GM21529 (cell line): ENCODE measurements around the gene GRID1.
"Not testable (repeated sequence)": the region's sequence is repeated elsewhere in the genome, so short reads cannot be mapped to it uniquely, and the experiment has no call there.

Experiments
- ATAC-seq: cut with Tn5 transposase; IDR thresholded peaks from one replicate; pipeline ENCODE4 v1.9.1; 2021; ENCODE audit not compliant: unreplicated experiment

GRID1 gene

DNA sequence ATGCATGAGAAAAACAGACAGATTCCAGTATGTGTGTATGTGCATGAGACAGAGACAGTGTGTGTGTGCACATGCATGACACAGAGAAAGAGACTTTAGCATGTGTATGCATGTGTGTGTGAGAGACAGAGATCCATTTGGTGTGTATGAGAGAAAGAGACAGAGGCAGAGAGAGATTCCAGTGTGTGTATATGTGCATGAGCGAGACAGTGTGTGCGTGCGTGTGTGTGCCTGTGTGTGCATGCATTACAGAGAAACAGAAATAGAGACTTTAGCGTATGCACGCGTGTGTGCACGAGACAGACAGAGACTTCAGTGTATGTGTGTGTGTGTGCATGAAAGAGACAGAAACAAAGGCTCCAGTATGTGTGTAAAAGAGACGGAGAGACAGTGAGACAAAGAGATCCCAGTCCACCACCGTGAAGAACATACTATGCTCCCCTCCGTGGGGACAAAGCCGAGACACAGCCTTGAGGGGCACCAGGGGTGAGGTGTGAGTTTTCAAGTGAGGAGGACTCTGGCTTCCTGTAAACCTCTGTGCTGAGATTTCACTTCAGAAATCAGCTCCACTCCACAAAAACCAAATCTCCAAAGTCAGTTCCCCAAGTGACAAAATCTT, 188.9 kb downstream of the GRID1 start:
- no peak for ATAC-seq

DNA sequence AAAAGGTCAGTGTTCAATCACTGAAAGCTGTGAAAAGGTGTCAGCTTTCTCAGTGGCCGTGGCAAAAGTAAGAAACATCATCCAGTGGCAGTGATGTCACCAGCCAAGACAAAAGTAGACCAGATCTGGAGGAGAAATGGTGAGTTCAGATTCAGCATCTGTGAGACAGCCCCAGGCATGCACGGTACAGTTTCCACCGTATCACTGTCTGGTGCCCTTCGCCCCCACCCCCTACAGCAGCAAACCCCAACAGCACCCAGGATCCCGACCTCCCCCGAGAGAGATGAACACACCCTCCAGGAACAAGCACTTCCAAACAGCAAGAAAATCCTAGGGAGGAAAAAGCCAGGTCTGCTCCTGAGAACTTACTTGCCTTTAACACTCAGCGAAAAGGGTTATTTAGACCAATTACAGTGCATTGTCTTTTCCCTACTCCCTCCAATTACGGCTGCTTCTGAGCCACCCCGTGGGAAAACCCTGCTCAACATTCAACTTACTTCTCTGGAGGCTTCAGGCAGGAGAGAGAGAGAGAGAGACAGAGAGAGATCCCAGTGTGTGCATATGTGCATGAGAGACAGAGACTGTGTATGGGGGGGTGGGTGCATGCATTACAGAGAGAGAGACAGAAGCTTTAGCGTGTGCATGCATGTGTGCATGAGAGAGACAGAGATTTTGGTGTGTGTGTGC, 189.6 kb downstream of the GRID1 start:
- no peak for ATAC-seq

DNA sequence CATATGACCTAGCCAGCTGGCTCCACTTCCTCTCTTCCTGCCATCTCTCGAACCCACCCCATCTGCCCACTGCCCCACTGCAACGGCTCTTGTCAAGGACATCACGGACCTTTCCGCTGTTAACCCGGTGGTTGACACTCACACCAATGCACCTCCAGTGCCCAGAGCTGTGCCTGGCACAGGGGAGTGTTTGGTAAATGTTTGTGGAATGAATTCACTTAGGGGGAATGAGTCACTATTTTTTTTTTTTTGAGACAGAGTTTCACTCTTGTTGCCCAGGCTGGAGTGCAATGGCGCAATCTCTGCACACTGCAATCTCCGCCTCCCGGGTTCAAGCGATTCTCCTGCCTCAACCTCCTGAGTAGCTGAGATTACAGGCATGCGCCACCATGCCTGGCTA, 191.1 kb downstream of the GRID1 start:
- ATAC-seq: not testable (repeated sequence)

DNA sequence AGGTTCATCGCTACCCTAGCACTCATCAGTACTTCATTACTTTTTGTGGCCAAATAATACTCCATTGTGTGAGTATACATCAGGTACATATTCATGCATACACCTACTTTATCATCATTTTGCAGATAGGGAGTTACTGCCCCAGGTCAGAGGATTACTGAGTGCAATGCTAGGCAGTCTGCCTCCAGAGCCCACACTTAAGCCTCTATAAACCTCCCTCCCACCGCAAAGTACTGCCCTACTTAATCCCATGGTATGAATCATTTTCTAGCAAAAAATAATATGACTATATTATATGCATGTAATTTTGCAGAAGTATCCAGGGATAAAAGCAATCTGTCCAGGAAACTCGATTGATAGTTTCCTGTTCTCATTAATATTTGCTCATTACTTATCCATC, 194.3 kb downstream of the GRID1 start:
- ATAC-seq: no peak

DNA sequence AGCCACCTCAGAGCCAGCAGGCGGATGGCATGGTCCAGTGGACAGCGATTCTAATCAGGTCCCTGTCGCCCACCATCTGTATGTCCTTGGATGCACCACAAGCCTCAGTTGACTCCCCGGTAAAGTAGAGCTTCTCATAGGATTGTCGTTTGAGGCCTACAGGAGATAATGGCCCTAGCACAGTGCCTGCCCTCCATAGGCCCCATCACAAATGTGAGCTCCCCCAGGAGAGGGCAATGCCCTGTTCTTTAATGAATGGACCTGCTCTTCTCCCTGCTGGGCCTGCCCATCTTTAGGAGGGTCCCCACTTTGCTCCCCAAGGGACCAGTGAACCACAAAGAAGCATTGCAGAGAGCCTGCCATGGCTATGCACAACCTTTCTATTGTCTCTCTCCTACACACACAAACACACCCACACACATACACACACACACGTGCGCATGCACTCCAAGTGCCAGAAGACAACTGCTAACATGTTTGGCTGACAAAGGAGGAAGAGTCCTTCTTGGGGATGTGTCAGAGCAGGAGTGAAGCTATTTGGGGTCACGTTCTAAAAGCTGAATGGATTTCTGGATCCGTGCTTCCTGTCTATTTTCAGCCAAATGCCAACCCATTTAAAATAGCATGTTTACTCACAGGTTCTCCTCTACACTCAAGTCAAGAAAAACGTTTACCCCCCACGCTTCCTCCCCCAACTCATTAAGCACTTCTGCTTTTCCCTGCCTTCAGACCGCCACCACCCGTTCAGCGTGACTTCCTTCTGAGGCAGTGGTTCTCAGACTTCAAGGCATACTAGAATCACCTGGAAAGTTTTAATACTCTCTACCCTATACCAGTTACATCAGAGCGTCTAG, 196.1 kb downstream of the GRID1 start:
- no peak for ATAC-seq

DNA sequence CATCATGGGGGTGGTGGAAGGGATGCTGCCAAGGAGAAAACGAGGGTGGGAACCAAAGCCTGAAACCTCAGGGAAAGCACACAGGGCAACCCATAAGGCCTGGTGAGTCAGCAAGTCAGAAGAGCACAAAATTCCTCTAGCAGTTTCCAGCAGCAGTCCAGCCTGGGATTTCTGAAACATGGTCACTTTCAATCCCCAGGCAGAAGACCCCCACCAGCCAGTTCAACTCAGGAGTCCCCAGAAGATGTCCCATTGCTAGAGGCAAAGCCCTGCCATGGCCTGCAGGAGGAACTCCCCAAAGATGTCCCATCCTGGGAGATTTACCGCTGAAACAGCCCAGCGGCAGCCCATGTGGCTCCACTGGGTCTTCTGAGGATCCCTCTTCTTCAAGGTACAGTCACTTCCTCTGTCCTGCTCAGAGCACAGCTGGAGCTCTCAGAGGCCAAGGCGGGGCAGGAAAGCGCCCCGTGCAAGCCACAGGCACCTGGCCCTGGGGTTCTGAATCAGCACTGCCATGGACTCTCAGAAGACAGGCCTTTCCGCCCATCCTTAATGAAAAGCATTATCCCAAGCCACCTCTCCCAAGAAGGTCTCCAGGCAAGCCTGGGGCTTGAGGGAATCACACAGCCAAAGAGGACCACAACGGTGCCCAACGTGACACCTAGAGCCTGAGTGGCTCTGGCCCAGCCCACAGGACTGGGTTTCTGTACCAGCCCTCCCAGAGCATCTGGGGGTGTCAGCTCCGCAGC, 196.9 kb downstream of the GRID1 start:
- no peak for ATAC-seq

DNA sequence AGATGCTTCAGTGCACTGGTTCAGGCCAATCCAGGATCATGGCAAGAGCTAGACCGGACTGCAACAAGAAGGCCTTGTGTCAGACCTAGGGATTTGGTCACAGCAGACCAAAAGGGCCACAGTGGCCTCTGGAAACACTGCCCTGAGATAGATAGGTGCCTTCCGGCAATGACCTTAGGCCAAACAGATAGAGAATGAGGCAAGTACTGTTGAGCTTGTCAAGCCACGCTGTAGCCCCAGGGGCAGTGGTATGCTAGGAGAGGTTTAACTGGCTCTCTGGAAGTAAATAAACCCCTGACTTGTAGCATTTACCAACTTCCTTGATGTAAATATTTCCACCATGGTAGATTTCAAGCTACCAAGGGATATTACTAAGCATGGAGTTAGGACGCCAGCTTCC, 197.5 kb downstream of the GRID1 start:
- no peak for ATAC-seq

DNA sequence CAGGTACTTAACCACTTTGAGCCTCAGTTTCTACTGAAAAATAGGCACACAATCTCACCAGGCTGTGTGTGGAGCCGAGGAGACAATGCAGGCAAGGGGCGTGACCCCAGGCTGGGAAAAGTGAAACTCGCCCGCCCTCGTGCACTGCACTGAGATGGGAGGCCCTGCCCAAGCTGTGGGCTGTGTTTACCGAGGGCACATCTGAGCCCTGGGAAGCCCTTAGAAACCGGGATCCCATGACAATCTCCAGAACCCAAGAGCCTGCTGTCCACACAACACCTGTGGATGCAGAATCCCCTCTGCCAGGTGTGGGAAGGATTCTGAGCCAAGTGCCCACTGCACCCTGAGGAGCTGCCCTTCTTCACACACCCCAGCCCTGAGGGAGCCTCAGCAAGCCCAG, 198.3 kb downstream of the GRID1 start:
- no peak for ATAC-seq

DNA sequence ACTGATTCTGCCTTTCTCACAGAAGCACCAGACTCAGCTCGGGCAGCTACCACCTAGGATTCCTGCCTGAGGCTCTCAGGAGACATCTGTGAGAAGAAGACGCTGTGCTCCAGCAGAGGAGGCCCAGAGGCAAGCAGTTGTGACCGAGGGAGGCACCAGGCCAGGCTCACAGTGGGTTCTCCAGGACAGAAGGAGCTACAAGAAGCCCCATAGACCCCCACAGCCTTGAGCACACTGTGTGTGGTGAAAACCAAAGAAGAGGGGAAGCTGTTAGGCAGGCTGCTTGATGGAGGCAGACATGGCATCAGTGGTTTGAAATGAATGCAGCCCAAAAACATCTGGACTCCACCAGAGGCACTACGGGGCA, 198.8 kb downstream of the GRID1 start:
- ATAC-seq: no peak

DNA sequence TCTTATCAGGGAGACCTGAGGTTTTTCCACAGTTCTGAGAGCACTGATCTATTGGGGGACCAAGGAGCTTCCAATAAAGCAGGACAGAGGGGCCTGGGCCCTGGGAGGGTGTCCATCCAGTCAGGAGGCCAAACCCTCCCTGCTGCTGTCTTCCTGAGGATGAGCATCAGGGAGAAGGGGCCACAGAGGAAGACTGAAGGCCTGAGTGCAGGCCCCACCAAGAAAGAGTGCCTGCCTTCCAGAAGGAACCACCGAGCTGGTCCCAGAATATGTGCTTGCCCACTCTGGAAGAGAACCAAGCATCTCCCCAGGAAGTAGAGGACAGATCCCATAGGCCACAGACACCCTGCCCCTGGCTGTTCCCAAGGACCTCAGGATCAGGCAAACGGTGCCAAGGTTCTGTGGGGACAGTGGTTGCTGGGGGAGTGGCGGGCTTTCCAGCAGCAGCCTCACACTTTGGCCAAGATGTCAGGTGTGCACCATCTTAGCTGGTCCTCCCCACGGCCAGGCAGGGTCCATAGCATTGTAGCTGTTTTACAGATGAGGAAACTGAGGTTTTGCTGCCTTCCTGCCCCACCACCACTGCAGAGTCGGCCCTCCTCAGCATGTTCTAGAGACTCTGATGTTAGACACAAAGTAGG, 199.4 kb downstream of the GRID1 start:
- ATAC-seq: no peak

DNA sequence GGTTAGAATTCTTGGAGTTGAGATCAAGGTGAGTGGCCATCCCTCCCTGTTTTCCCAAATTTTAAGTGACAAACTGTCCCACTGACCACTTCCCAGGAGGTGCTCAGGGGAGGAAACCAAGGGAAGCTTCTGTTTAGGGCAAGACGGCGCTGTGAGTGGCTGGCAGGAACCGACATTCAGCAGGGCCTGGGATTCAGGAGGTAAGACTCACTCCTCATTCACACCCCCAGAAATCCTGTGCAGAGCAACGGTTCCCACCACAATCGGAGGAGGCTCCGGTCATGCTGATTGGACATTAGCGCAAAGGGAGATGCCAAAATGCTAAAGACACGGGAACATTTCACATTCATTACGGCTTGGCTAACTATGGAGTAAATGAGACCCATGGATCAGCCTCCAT, 200.9 kb downstream of the GRID1 start:
- ATAC-seq: no peak

DNA sequence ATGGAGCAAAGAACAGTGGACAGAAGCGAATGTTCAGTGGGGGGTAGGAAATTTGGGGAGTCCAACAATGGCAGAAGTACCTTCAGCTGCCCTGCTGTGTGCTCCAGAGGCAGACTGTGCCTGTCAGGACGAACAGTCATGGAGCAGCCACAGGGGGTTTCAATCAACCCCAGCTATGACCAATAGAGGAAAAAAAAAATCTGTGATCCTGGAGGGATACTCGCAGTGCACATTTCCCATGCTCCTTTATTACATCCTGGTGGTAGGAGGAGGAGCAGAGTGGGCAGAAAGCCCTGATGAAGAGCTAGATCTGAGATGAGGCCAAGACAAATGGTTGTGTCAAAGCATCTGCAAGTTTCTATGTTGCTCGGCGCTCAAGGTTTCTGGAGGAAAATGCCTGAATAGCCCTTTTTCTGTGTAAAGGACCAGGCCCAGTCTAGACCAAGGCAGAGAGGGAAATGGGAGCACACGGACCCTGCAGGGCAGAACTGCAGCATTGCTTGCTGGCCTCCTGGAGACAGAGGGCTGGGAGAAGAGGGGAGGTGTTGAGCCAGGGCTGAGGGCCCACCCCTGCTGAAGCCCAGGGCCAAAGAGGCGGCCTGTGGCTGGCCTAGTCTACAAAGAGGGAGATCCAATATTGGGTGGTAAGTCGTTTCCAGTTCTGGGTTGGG, 201.5 kb downstream of the GRID1 start:
- ATAC-seq: no peak

DNA sequence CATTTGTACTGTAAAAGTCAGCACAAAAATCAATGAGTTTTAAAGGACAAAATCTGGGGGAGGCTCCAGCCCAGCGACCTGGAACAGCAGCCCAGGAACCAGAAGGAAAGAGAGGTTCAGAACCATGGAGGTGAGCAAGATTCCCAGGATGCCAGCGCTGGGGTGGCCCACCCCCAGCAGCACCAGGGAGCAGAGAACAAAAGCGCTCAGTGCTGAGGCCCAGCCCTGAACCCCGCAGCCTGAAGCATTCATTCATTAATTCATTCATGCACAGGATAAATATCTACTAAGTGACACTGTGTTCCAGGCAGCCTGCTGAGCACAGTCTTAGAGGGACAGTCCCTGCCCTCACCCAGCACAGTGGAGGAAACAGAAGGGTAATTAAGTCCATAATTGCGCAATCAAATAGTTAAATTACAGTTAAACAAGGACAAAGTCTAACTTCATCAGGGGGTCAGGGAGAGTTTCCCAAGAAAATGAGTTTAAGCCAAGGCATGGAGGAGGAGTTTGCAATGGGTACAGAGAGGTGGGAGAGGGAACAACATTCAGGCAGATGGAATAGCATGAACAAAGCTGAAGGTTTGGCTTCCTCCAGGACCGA, 202.3 kb downstream of the GRID1 start:
- ATAC-seq: no peak

DNA sequence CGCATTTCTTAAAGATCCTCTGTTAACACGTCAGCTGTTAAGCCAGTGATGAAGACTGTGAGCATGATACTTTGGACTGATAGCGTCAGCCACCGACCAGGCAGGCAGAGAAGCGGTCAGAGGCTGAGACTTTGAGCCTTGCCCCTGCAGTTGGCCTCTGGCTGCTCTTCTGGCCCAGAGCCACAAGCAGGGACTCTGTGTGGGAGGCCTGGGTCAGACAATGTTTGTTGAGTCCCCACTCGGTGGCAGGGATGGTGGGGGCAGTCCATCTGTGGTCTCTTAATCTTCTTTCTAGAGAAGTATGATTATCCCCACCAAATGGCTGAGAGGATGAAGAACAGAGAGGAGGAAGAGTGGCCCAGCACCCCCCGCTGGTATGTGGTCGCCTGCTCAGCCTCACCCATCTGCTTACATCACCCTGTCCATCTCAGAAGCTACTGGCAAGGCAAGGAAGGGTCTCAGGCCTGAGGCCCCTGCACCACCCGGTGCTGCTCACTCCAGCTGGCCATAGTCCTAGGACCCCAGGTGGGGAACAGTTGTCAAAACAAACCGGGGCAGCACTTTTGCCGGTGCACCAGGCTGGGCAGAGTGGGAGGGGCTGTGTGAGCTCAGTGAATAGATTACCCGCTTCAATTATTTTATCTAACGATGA, 202.9 kb downstream of the GRID1 start:
- no peak for ATAC-seq

DNA sequence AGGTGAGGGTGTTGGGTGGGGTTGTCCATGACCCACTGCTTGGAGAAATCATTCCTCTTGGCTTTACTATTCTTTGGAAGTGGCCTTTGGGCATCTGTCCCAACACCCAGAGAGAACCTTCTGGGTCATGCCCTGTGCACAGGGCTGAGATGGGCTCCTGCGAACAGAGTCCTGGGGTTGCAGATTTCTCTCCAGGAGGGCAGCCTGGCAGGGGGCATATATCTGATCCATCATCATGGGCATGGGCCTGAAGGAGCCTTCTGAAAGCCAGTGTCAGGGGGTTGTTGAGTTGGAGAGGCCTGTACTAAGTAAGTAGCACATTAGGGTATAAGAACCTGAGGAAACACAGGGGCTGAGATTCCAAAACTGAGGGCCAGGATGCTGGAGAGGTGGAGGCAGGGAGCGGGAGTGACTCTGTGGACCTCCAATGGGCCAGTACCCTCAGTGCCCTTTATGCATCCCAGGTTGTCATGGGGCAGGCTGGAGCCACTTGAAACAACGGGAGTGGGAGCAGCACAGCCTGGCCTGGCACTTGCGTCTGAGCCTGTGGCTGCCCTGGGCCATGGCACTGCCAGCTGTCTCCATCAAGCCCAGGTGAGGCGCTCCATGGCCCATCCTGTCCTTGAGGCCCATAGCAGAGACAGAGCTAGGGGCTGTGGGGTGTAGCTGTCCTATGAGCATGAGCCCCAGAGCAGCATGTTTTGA, 203.7 kb downstream of the GRID1 start:
- ATAC-seq: no peak

DNA sequence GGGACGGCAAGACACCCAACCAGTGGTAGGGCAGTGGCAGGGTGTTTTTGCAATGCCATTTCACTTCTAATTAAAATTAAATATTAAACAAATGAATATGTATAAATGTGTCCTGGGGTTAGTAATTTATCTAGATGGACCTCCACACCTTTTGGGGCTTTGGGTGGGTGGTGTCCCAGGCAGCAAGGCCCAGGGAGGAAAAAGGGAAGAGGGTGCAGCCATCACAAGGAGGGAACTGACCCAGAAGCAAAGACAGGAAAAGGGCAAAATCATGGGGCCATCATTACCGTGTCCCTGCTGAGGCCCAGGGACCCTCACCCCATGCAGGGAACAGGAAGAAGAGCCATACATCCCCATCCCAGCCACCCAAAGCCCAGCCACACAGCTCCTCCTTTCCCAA, 204.6 kb downstream of the GRID1 start:
- no peak for ATAC-seq

DNA sequence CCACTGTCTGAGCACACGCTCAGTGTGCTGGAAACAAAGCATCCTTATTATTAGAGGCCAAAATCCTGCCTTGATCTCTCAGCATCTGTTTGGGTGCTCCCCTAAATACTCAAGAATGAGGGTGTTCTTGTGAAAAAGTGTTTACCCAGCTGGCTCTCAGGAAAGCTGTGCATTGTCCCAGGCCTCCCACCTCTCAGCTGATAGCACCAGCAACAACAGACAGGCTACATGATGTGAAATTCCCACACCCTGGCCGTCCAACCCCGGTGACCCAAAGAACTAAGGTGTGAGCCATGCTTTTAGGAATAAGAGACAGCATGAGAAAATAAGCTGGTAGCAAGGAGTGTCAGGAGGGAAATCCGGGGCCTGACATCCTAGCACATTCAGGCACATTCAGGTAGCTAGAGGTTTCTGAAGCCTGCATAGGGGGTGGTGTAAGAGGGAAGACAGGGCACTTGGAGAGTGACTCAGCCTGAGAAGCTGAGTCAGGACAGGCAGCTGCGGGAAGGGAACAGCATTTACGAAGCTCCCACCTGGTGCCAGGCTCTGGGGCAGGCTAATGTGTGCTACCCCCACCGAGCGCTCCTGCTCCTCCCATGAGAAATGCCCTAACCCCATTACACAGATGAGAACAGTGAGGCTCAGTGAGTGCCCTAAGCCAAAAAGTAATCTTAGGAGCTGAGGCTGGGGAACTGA, 205.6 kb downstream of the GRID1 start:
- no peak for ATAC-seq

DNA sequence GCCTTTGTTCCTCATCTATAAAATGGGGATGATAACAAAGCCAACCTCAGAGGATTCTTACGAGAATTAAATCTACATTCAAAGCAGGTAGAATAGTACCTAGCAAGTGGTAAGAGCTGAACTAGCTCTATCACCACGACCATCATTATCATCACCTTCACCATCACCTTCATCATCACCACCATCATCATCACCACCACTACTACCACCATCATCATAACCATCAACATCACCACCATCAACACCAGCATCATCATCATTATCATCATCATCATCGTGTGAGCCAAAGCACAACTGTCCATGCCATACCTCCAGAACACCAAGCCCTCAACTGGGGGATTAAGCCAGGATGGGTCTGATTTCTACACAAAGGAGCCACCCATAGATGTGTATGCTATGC, 206.8 kb downstream of the GRID1 start:
- no peak for ATAC-seq
